T-helper 2 cell treated with Interferon-gamma antibody and Interleukin-4, amounts not matched to agents 5 μg/mL and 100 μg/mL, for 36 hours (primary cell): ENCODE results near the gene CPA1.

ENCODE experiments used
- DNase-seq: peaks from one replicate; pipeline ENCODE4 v3.0.0; 2021; ENCODE audit warnings: low spot score
- H3K27ac Mint-ChIP-seq: one replicate; pipeline ENCODE4 v1.8.0; 2021; ENCODE audit warnings: mild to moderate bottlenecking, mixed read lengths
- H3K27me3 Mint-ChIP-seq: one replicate; pipeline ENCODE4 v1.8.0; 2021; ENCODE audit warnings: low read depth, mixed read lengths
- H3K36me3 Mint-ChIP-seq: one replicate; pipeline ENCODE4 v1.8.0; 2021; ENCODE audit warnings: low read depth, mixed read lengths
- H3K4me1 Mint-ChIP-seq: one replicate; pipeline ENCODE4 v1.8.0; 2021; ENCODE audit warnings: low read depth, mixed read lengths
- H3K4me3 Mint-ChIP-seq: one replicate; pipeline ENCODE4 v1.8.0; 2022; ENCODE audit warnings: mild to moderate bottlenecking, moderate library complexity, mixed read lengths
- H3K9me3 Mint-ChIP-seq: one replicate; pipeline ENCODE4 v1.8.0; 2021; ENCODE audit warnings: mixed read lengths

The CPA1 gene

GRCh38 chr7:130379921-130380860, at the start of gene CPA1:
CPA1 (plus strand) TSS chr7:130380494; CDS start chr7:130380521, 27 bp downstream.
- Mint-ChIP-seq H3K27ac (no peak within 1 kb of the TSS), H3K9me3 (peaks cover 8% of the 10 kb centered on the region), H3K27me3 (no peaks in the 10 kb centered on the region), H3K4me1 (no peaks in the 10 kb centered on the region), H3K4me3 (no peak within 1 kb of the TSS), H3K36me3 (no peaks in the 10 kb centered on the region)
- no peak for DNase-seq

GRCh38 chr7:130332259-130333053, 47.8 kb upstream of the CPA1 start:
- H3K4me1 Mint-ChIP-seq, result no peaks in the 10 kb centered on the region
- no peak overlapping the region for H3K4me3 Mint-ChIP-seq
- H3K27me3 Mint-ChIP-seq, result no peaks in the 10 kb centered on the region
- H3K27ac Mint-ChIP-seq, result no peak overlapping the region
- H3K36me3 Mint-ChIP-seq, result no peaks in the 10 kb centered on the region
- no peak for DNase-seq
- no peaks in the 10 kb centered on the region for H3K9me3 Mint-ChIP-seq

- Mint-ChIP-seq H3K9me3 (no peaks in the 10 kb centered on the region), H3K4me1 (no peaks in the 10 kb centered on the region), H3K4me3 (no peak overlapping the region), H3K36me3 (no peaks in the 10 kb centered on the region), H3K27ac (no peak overlapping the region), H3K27me3 (no peaks in the 10 kb centered on the region)
- no peak for DNase-seq
These were observed 46.5 kb upstream of the CPA1 start for GRCh38 chr7:130333832-130334231.

- no peaks in the 10 kb centered on the region for H3K9me3 Mint-ChIP-seq
- H3K4me3 Mint-ChIP-seq, result no peak overlapping the region
- H3K27me3 Mint-ChIP-seq, result no peaks in the 10 kb centered on the region
- no peak overlapping the region for H3K27ac Mint-ChIP-seq
- no peaks in the 10 kb centered on the region for H3K4me1 Mint-ChIP-seq
- H3K36me3 Mint-ChIP-seq, result no peaks in the 10 kb centered on the region
- no peak for DNase-seq
These were observed 46.0 kb upstream of the CPA1 start for GRCh38 chr7:130334274-130334673.

GRCh38 chr7:130337410-130337971, 42.8 kb upstream of the CPA1 start:
- no peak overlapping the region for H3K27ac Mint-ChIP-seq
- H3K36me3 Mint-ChIP-seq, result no peaks in the 10 kb centered on the region

GRCh38 chr7:130338233-130338632, 42.1 kb upstream of the CPA1 start:
- Mint-ChIP-seq H3K36me3 (no peaks in the 10 kb centered on the region), H3K4me3 (no peak overlapping the region), H3K27me3 (no peaks in the 10 kb centered on the region), H3K9me3 (no peaks in the 10 kb centered on the region), H3K27ac (no peak overlapping the region), H3K4me1 (no peaks in the 10 kb centered on the region)
- no peak for DNase-seq

More at GRCh38 chr7:130337410-130337971, 42.8 kb upstream of the CPA1 start:
- Mint-ChIP-seq H3K4me3 (no peak overlapping the region), H3K4me1 (no peaks in the 10 kb centered on the region), H3K9me3 (no peaks in the 10 kb centered on the region), H3K27me3 (no peaks in the 10 kb centered on the region)
- no peak for DNase-seq

- Mint-ChIP-seq H3K4me3 (no peak overlapping the region), H3K36me3 (no peaks in the 10 kb centered on the region), H3K27me3 (peaks cover 8% of the 10 kb centered on the region), H3K9me3 (no peaks in the 10 kb centered on the region), H3K4me1 (no peaks in the 10 kb centered on the region), H3K27ac (no peak overlapping the region)
- no peak for DNase-seq
These were observed 38.4 kb upstream of the CPA1 start for GRCh38 chr7:130341882-130342281.

- no peak overlapping the region for H3K4me3 Mint-ChIP-seq
- DNase-seq, result no peak
- H3K4me1 Mint-ChIP-seq, result no peaks in the 10 kb centered on the region
- no peaks in the 10 kb centered on the region for H3K9me3 Mint-ChIP-seq
- no peaks in the 10 kb centered on the region for H3K36me3 Mint-ChIP-seq
- peaks cover 8% of the 10 kb centered on the region for H3K27me3 Mint-ChIP-seq
- H3K27ac Mint-ChIP-seq, result no peak overlapping the region
These were observed 37.5 kb upstream of the CPA1 start for GRCh38 chr7:130342701-130343380.

- Mint-ChIP-seq H3K36me3 (no peaks in the 10 kb centered on the region), H3K4me1 (no peaks in the 10 kb centered on the region), H3K27me3 (peaks cover 8% of the 10 kb centered on the region), H3K9me3 (no peaks in the 10 kb centered on the region), H3K27ac (no peak within 1 kb of the TSS), H3K4me3 (no peak within 1 kb of the TSS)
- DNase-seq, result no peak
These were observed 35.9 kb upstream of the CPA1 start, which contains the start of gene CPA5 for GRCh38 chr7:130344271-130344866. CPA5 (plus strand) TSS chr7:130344816; CDS start chr7:130346486, 1,670 bp downstream.

- no peak overlapping the region for H3K27ac Mint-ChIP-seq
- H3K36me3 Mint-ChIP-seq, result no peaks in the 10 kb centered on the region
- peaks cover 8% of the 10 kb centered on the region for H3K27me3 Mint-ChIP-seq
- no peaks in the 10 kb centered on the region for H3K4me1 Mint-ChIP-seq
- H3K9me3 Mint-ChIP-seq, result no peaks in the 10 kb centered on the region
- no peak overlapping the region for H3K4me3 Mint-ChIP-seq
- DNase-seq, result no peak
These were observed 35.2 kb upstream of the CPA1 start for GRCh38 chr7:130345136-130345535.

- Mint-ChIP-seq H3K4me3 (no peak overlapping the region), H3K4me1 (no peaks in the 10 kb centered on the region), H3K36me3 (no peaks in the 10 kb centered on the region), H3K9me3 (no peaks in the 10 kb centered on the region), H3K27ac (no peak overlapping the region), H3K27me3 (peaks cover 8% of the 10 kb centered on the region)
- no peak for DNase-seq
These were observed 34.6 kb upstream of the CPA1 start for GRCh38 chr7:130345725-130346124.

GRCh38 chr7:130346177-130346905, 34.0 kb upstream of the CPA1 start:
- peaks cover 8% of the 10 kb centered on the region for H3K27me3 Mint-ChIP-seq
- no peak for DNase-seq
- H3K36me3 Mint-ChIP-seq, result no peaks in the 10 kb centered on the region
- no peak overlapping the region for H3K4me3 Mint-ChIP-seq
- H3K27ac Mint-ChIP-seq, result no peak overlapping the region
- H3K4me1 Mint-ChIP-seq, result peaks cover under 1% of the 10 kb centered on the region
- no peaks in the 10 kb centered on the region for H3K9me3 Mint-ChIP-seq

GRCh38 chr7:130346941-130347340, 33.4 kb upstream of the CPA1 start:
- H3K9me3 Mint-ChIP-seq, result no peaks in the 10 kb centered on the region
- DNase-seq, result no peak
- H3K27ac Mint-ChIP-seq, result no peak overlapping the region
- peaks cover 8% of the 10 kb centered on the region for H3K27me3 Mint-ChIP-seq
- no peaks in the 10 kb centered on the region for H3K36me3 Mint-ChIP-seq
- no peak overlapping the region for H3K4me3 Mint-ChIP-seq
- H3K4me1 Mint-ChIP-seq, result peaks cover 2% of the 10 kb centered on the region
